ENCODE results near the gene TMEM151B.

DNA sequence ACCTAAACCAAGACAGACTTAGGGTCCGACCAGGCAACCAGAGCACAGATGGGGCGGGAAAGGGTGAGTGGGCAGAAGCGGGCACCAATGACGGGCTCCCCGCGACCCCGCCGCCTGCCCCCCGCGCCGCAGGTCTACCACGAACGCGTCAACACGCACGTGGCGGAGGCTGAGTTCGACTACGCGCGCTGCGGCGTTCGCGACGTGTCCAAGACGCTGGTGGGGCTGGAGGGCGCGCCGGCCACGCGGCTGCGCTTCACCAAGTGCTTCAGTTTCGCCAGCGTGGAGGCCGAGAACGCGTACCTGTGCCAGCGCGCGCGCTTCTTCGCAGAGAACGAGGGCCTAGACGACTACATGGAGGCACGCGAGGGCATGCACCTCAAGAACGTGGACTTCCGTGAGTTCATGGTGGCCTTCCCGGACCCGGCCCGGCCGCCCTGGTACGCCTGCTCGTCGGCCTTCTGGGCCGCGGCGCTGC, 5.1 kb downstream of the TMEM151B start:
- TF ChIP-seq POLR2A (IDR thresholded peaks at IDR 0.05) = no peak
- TF ChIP-seq, protein P1, sequence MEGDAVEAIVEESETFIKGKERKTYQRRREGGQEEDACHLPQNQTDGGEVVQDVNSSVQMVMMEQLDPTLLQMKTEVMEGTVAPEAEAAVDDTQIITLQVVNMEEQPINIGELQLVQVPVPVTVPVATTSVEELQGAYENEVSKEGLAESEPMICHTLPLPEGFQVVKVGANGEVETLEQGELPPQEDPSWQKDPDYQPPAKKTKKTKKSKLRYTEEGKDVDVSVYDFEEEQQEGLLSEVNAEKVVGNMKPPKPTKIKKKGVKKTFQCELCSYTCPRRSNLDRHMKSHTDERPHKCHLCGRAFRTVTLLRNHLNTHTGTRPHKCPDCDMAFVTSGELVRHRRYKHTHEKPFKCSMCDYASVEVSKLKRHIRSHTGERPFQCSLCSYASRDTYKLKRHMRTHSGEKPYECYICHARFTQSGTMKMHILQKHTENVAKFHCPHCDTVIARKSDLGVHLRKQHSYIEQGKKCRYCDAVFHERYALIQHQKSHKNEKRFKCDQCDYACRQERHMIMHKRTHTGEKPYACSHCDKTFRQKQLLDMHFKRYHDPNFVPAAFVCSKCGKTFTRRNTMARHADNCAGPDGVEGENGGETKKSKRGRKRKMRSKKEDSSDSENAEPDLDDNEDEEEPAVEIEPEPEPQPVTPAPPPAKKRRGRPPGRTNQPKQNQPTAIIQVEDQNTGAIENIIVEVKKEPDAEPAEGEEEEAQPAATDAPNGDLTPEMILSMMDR (IDR thresholded peaks at IDR 0.05) = no peak
